Esophagus (tissue), 2 donors: ENCODE results near the gene EMC6. TPM values are rescaled to one million over a fixed set of nuclear protein-coding genes. Genes with fewer than 3 reads are reported as not detected.

Experiments used
- H3K27ac ChIP-seq, 2 donors: one replicate each; pipeline ENCODE4 v1.5.1; 2013; ENCODE audit warnings: low read depth in 2 of 2, mild to moderate bottlenecking in 2 of 2, inconsistent platforms in 1 of 2, low read length in 1 of 2, moderate library complexity in 1 of 2
- H3K27me3 ChIP-seq, 2 donors: one replicate each; pipeline ENCODE4 v1.6.1; 2013; ENCODE audit warnings: low read length in 2 of 2, control low read depth in 1 of 2, mild to moderate bottlenecking in 1 of 2; ENCODE audit not compliant: insufficient read depth in 2 of 2, control insufficient read depth in 1 of 2
- H3K36me3 ChIP-seq, 2 donors: one replicate each; pipeline ENCODE4 v1.6.1; 2013; ENCODE audit warnings: low read length in 1 of 2; ENCODE audit not compliant: control insufficient read depth in 2 of 2, insufficient read depth in 2 of 2
- H3K4me1 ChIP-seq, 2 donors: one replicate each; pipeline ENCODE4 v1.6.1; 2013; ENCODE audit warnings: low read length in 1 of 2; ENCODE audit not compliant: control insufficient read depth in 2 of 2, insufficient read depth in 2 of 2
- H3K4me3 ChIP-seq, 2 donors: one replicate each; pipeline ENCODE4 v1.5.1; 2013; ENCODE audit warnings: low read length in 2 of 2, mild to moderate bottlenecking in 2 of 2, low read depth in 1 of 2, moderate library complexity in 1 of 2
- H3K9me3 ChIP-seq, 2 donors: one replicate each; pipeline ENCODE4 v1.6.1; 2013; ENCODE audit warnings: mild to moderate bottlenecking in 2 of 2, low read depth in 1 of 2, low read length in 1 of 2, moderate library complexity in 1 of 2; ENCODE audit not compliant: control insufficient read depth in 2 of 2, insufficient read depth in 1 of 2
- WGBS, 2 donors: extraction: QIAGEN DNeasy Blood & Tissue Kit; methylation state at CpG; one replicate each; pipeline ENCODE4 v1.1.7; 2013; 5-methylcytosine and 5-hydroxymethylcytosine counted together
- polyA plus RNA-seq, 2 donors: library from polyadenylated mRNA; stranded (reverse); fragments of 200-250 nt; gene quantifications; one replicate each; pipeline ENCODE4 v1.2.3, GENCODE V29; 2013
- donor health status: healthy with polysubstance abuse.
- donor health status: Bipolar disorder and iron deficiency.

The EMC6 gene
- 10 to 100 TPM; 50.6 to 73.3 TPM for polyA plus RNA-seq

- whole genome bisulfite sequencing, 2 donors = 0% methylated on average over 64 to 89 of the region's 89 CpGs
- Histone ChIP-seq H3K4me1 (peaks cover 3% of the 10 kb centered on the region in 2 donors), H3K36me3 (peaks cover 7 to 18% of the 10 kb centered on the region in 2 donors), H3K27ac (peak within 1 kb of the TSS; percentile 98 to 99), H3K9me3 (no peaks in the 10 kb centered on the region), H3K27me3 (no peaks in the 10 kb centered on the region), H3K4me3 (peak within 1 kb of the TSS; percentile 77 to 94)
These were observed at the start of gene EMC6, which contains the start of gene TAX1BP3 for GRCh38 chr17:3668279-3669084. TSS of gene EMC6 (plus strand) at chr17:3668812. CDS start at chr17:3669147, 335 bp downstream. TSS of gene TAX1BP3 (minus strand) at chr17:3668578. CDS start at chr17:3668526, 52 bp downstream.

- Histone ChIP-seq H3K4me3 (no peak overlapping the region), H3K9me3 (no peaks in the 10 kb centered on the region), H3K36me3 (peaks cover 22 to 29% of the 10 kb centered on the region in 2 donors), H3K27me3 (no peaks in the 10 kb centered on the region), H3K4me1 (no peaks in the 10 kb centered on the region), H3K27ac (no peak overlapping the region)
- WGBS, 2 donors = 94 to 96% methylated on average over 8 of the region's 8 CpGs
These were observed 47.4 kb upstream of the EMC6 start for GRCh38 chr17:3621146-3621720.

GRCh38 chr17:3622977-3623594 lies 45.5 kb upstream of the EMC6 start:
- Histone ChIP-seq H3K27ac (no peak overlapping the region), H3K36me3 (peaks cover 18 to 29% of the 10 kb centered on the region in 2 donors), H3K4me1 (no peaks in the 10 kb centered on the region), H3K9me3 (no peaks in the 10 kb centered on the region), H3K27me3 (no peaks in the 10 kb centered on the region), H3K4me3 (no peak overlapping the region)
- WGBS, 2 donors = 96% methylated on average over 16 of the region's 16 CpGs

DNA sequence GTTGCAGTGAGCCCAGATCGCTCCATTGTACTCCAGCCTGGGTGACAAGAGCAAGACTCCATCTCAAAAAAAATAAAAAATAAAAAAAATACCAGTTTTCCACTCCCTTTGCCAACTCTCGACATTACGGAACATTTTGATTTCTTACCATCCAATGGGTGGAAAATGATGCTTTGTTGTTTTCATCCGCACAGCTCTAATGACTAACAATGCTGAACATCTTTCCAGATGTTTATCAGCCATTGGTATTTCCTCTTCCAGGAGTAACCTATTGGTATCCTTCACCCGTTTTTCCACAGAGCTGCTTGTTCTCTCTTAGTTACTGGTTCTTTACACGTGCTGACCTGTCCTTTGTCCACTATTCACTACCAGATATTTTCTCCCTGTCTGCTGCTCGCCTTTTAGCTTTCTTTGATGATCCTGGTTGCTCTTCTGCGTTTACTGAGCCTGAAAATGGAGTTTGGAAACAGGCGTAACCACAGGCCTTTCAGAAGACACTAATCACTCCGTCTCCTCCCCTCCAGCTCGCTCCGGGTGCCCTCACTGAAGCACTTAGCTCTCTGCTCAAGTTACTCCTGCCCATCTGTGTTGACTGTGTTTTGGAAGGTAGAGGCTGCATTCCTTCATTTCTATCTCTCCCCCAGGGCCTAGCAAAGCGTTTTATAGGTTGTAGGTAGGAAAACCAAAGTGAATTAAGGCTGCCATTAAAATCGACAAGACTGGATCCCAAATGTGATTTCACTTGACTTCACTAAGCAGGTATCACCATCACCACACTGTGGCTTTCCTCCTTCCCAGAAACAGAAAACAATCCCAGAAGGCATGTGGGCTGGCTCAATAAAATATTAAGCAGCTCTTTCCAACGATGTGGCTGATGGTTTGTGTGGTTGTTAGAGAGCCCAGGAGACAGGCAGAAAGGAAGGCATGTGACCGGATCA lies 41.5 kb upstream of the EMC6 start:
- no peak overlapping the region for H3K4me3 ChIP-seq
- WGBS, 2 donors = 73 to 85% methylated on average over 16 of the region's 16 CpGs
- peaks cover 27 to 36% of the 10 kb centered on the region in 2 donors for H3K36me3 ChIP-seq
- H3K27ac ChIP-seq = no peak overlapping the region
- H3K4me1 ChIP-seq = no peaks in the 10 kb centered on the region
- no peaks in the 10 kb centered on the region for H3K27me3 ChIP-seq
- no peaks in the 10 kb centered on the region for H3K9me3 ChIP-seq

- H3K27me3 ChIP-seq = no peaks in the 10 kb centered on the region
- H3K4me3 ChIP-seq = no peak overlapping the region
- H3K9me3 ChIP-seq = no peaks in the 10 kb centered on the region
- H3K4me1 ChIP-seq = no peaks in the 10 kb centered on the region
- H3K27ac ChIP-seq = no peak overlapping the region
- peaks cover 25 to 33% of the 10 kb centered on the region in 2 donors for H3K36me3 ChIP-seq
- WGBS, 2 donors = 84 to 92% methylated on average over 11 of the region's 11 CpGs
These were observed 40.8 kb upstream of the EMC6 start for GRCh38 chr17:3627769-3628167.

DNA sequence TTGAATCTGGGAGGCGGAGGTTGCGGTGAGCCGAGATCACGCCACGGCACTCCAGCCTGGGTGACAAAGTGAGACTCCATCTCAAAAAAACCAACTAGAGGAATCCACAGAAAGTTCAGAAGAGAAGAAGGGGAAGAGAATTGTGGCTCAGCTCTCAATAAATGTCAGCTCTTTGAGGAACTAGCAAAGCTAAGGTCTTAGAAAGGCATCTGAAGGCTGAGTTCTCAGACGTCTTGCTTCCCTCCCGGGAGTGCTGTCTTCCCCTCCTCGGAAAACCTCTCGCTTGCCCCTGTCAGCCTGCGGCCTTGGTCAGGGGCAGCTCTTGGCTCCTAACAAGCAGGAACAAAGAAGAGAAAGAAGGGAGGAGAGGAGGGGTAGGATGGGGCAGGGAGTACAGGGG lies 37.8 kb upstream of the EMC6 start:
- no peak overlapping the region for H3K4me3 ChIP-seq
- WGBS, 2 donors = 89 to 91% methylated on average over 10 of the region's 10 CpGs
- no peaks in the 10 kb centered on the region for H3K9me3 ChIP-seq

DNA sequence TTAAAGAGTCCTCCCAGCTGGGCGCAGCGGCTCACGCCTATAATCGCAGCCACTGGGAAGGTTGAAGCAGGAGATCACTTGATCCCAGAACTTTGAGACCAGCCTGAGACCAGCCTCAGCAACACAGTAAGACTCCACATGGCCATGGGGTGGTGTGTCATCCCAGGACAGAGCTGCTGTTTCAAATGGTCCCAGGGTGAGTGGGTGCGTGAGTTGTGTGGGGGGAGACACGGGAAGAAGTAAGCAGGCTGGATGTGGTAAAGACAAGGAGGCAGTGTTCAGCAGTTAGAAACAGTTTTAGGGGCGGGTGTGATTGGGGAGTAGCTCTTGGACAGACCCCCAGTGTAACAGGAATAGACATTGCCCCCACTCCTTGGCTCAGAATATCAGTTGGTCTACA lies 36.3 kb upstream of the EMC6 start:
- Histone ChIP-seq H3K4me3 (no peak overlapping the region), H3K27me3 (no peaks in the 10 kb centered on the region), H3K9me3 (no peaks in the 10 kb centered on the region), H3K36me3 (peaks cover 10 to 14% of the 10 kb centered on the region in 2 donors), H3K4me1 (no peaks in the 10 kb centered on the region), H3K27ac (no peak overlapping the region)
- 96 to 98% methylated on average over 7 of the region's 7 CpGs for WGBS, 2 donors

More for the DNA sequence above, 37.8 kb upstream of the EMC6 start:
- Histone ChIP-seq H3K27me3 (no peaks in the 10 kb centered on the region), H3K27ac (no peak overlapping the region), H3K4me1 (no peaks in the 10 kb centered on the region), H3K36me3 (peaks cover 10 to 14% of the 10 kb centered on the region in 2 donors)

DNA sequence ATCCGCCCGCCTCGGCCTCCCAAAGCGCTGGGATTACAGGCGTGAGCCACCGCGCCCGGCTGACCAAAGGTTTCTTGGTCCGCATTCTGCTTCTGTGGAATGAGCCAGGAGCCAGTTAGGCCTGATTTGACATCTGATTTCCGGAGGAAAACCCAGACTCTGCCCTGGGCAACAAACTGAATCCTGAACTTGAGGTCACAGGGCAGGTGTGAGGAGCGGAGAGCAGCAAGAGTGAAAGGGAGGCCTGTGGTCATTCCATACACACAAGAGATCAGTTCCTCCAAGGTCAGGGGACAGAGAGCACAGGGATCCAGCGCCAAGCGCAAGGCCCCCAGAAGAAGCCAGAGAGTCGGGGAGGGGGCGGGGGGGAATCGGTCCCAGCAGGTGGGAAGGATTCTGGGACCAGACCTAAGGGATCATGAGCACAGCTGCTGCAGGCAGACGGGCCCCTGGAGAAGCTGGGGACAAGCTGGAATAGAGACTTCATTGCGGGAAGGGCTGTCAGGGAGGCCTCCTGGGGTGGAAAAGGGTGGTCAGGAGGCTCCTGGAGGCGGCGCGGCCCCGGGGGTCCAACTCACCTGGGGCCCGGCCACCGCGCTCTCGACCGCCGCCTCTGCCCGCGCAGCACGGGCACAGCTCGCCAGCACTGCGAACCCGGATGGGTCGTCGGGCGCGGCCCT lies 33.0 kb upstream of the EMC6 start:
- H3K36me3 ChIP-seq = peaks cover 0 to 4% of the 10 kb centered on the region in 2 donors
- no peaks in the 10 kb centered on the region for H3K9me3 ChIP-seq
- peak overlapping the region; percentile 95 to 99 for H3K27ac ChIP-seq
- WGBS, 2 donors = 18 to 19% methylated on average over 37 to 38 of the region's 38 CpGs
- H3K4me3 ChIP-seq = peak overlapping the region; percentile 67 to 85
- H3K27me3 ChIP-seq = no peaks in the 10 kb centered on the region
- H3K4me1 ChIP-seq = no peaks in the 10 kb centered on the region
